Calu3 (cell line): ENCODE measurements around the gene MGST1. TPM values are rescaled to one million over a fixed set of nuclear protein-coding genes. Genes with fewer than 3 reads are reported as not detected.

Experiments used
- BruUV-seq: library from RNA; stranded (reverse); fragments of 400-500 nt; replicated peaks from 2 replicates; lab custom pipeline; 2021; lab: Mats Ljungman, UMichigan
- CTCF ChIA-PET: fragments of 300-600 bp; sonication (Branson Sonifier 250); formaldehyde crosslinking; loops from one replicate; lab custom pipeline; 2022; ENCODE audit warnings: antibody characterized with exemption; lab: Charles Lee
- DNase-seq: peaks from one replicate; pipeline ENCODE4 v3.0.0; 2022
- H3K27ac Mint-ChIP-seq: one replicate; pipeline ENCODE4 v1.8.0; 2022; ENCODE audit warnings: mixed read lengths; ENCODE audit not compliant: unreplicated experiment
- H3K27me3 Mint-ChIP-seq: one replicate; pipeline ENCODE4 v1.8.0; 2022; ENCODE audit warnings: mixed read lengths; ENCODE audit not compliant: unreplicated experiment
- H3K36me3 Mint-ChIP-seq: one replicate; pipeline ENCODE4 v1.8.0; 2022; ENCODE audit warnings: mild to moderate bottlenecking, moderate library complexity, mixed read lengths; ENCODE audit not compliant: insufficient read depth, unreplicated experiment
- H3K4me1 Mint-ChIP-seq: one replicate; pipeline ENCODE4 v1.8.0; 2022; ENCODE audit warnings: mild to moderate bottlenecking, low read depth, mixed read lengths; ENCODE audit not compliant: unreplicated experiment
- H3K4me3 Mint-ChIP-seq: one replicate; pipeline ENCODE4 v1.8.0; 2022; ENCODE audit warnings: mild to moderate bottlenecking, low read depth, moderate library complexity, mixed read lengths; ENCODE audit not compliant: unreplicated experiment
- H3K9me3 Mint-ChIP-seq: one replicate; pipeline ENCODE4 v1.8.0; 2022; ENCODE audit warnings: low read depth, mixed read lengths; ENCODE audit not compliant: unreplicated experiment
- CTCF ChIP-seq: fragments of 200-600 bp; IDR thresholded peaks from one replicate; pipeline ENCODE4 v1.8.0; 2022; ENCODE audit warnings: antibody characterized with exemption; ENCODE audit not compliant: unreplicated experiment
- intact Hi-C: fragments of 100-400 bp; cut with micrococcal nuclease; formaldehyde crosslinking; loops from one replicate; pipeline ENCODE4 v1.10.0; 2022; ENCODE audit not compliant: unreplicated experiment
- total RNA-seq: library from RNA; stranded (reverse); gene quantifications from 2 replicates; pipeline ENCODE4 v1.2.3, GENCODE V29; 2022

Gene MGST1
- total RNA-seq, 1 experiment from 2014 or later = 354 TPM

GRCh38 chr12:16358878-16359277 is 11.4 kb downstream of the MGST1 start:
- CTCF ChIA-PET = no interaction called here

GRCh38 chr12:16359512-16360491 is 12.4 kb downstream of the MGST1 start:
- H3K4me3 Mint-ChIP-seq = no peak overlapping the region
- H3K27ac Mint-ChIP-seq = no peak overlapping the region
- intact Hi-C loops = loop anchor here (1.0 to 10.0 kb wide), 2 partner anchors 195 to 375 kb away; no protein-coding TSS in a partner anchor
- H3K27me3 Mint-ChIP-seq = no peaks in the 10 kb centered on the region
- H3K4me1 Mint-ChIP-seq = peaks cover 11% of the 10 kb centered on the region
- CTCF ChIA-PET = no interaction called here
- no TSS peak for BruUV-seq
- peak; percentile 75 for DNase-seq
- H3K9me3 Mint-ChIP-seq = no peaks in the 10 kb centered on the region
- peaks cover 43% of the 10 kb centered on the region for H3K36me3 Mint-ChIP-seq
- peak; percentile 90 for TF ChIP-seq CTCF

More at GRCh38 chr12:16358878-16359277, 11.4 kb downstream of the MGST1 start:
- H3K4me1 Mint-ChIP-seq = peaks cover 11% of the 10 kb centered on the region
- no peak overlapping the region for H3K4me3 Mint-ChIP-seq
- no peak overlapping the region for H3K27ac Mint-ChIP-seq
- H3K9me3 Mint-ChIP-seq = no peaks in the 10 kb centered on the region
- BruUV-seq = no TSS peak
- no peak for TF ChIP-seq CTCF
- H3K36me3 Mint-ChIP-seq = peaks cover 52% of the 10 kb centered on the region
- intact Hi-C loops = no loop called here
- no peak for DNase-seq
- H3K27me3 Mint-ChIP-seq = no peaks in the 10 kb centered on the region

DNA sequence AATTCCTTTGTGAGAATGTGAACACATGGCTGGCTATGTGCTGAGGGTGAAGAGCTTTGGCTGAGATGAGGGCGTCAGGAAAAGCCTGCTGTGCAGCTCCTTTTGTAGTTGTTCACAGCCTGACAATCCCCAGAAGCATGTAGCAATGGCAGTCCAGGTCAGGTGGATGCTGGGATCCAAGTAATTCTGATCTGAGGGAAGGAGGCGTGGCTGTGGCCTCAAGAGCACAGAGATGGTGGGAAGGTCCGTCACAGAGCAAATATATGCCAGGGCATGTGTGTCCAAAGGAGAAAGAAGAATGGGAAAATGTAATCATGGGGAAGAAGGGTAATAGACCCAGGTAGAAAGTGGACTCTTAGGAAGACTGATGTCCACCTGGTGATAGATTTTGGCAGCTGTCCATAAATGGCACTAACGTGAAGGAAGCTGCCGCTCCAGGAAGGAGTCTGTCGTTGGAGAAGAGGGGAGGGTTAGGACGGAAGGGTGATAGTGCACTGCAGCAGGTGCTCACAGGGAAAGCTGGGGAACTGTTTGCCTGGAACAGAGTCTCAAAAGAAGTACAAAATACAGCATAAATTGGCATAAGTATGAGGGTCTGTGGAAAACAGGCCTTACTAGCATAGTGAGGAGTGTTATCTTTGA is 13.8 kb downstream of the MGST1 start:
- no peak for TF ChIP-seq CTCF
- Mint-ChIP-seq H3K27me3 (no peaks in the 10 kb centered on the region), H3K4me3 (no peak overlapping the region), H3K4me1 (peaks cover 11% of the 10 kb centered on the region), H3K27ac (peak overlapping the region; percentile 16), H3K9me3 (no peaks in the 10 kb centered on the region), H3K36me3 (peaks cover 41% of the 10 kb centered on the region)
- CTCF ChIA-PET = interaction anchor here (1.2 kb wide), 1 partner anchor 196 kb away, joined by 3 read pairs; no protein-coding TSS in a partner anchor
- DNase-seq = no peak
- intact Hi-C loops = loop anchor here (10.0 kb wide), 1 partner anchor 376 kb away; no protein-coding TSS in a partner anchor
- BruUV-seq = no TSS peak

GRCh38 chr12:16362550-16362949 is 15.1 kb downstream of the MGST1 start:
- Mint-ChIP-seq H3K27me3 (no peaks in the 10 kb centered on the region), H3K4me1 (peaks cover 11% of the 10 kb centered on the region), H3K27ac (no peak overlapping the region), H3K36me3 (peaks cover 40% of the 10 kb centered on the region), H3K9me3 (no peaks in the 10 kb centered on the region), H3K4me3 (no peak overlapping the region)
- TF ChIP-seq CTCF = no peak
- CTCF ChIA-PET = interaction anchor here (1.2 kb wide), 1 partner anchor 197 kb away, joined by 3 read pairs; no protein-coding TSS in a partner anchor
- intact Hi-C loops = loop anchor here (10.0 kb wide), 1 partner anchor 378 kb away; no protein-coding TSS in a partner anchor
- no peak for DNase-seq
- BruUV-seq = no TSS peak
